Measurements from ENCODE around the gene DNASE1L3.

DNA sequence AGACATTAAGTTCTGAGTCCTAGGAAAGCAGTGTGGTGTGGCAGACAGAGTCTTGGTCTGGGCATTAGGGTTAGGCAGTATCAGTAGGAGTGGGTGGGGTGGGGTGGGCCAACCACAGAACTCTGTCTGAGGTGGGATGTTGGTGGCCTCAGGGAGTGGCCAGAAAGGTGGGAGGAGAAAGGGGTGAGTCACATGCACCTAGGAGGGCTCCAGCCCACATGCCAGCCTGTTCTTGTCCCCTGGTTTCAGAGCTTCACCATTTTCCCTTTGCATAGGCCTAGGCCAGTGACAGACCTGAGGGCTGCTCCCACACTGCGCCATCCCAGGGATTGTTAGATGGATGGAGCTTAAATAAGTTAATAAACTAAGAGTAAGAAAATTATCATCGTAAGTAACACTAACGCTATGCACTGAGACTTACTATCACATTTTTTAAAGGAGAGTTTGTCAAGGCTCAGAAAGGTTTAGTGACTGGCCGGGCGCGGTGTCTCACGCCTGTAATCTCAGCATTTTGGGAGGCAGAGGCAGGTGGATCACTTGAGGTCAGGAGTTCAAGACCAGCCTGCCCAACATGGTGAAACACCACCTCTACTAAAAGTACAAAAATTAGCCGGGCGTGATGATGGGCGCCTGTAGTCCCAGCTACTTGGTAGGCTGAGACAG is 33.8 kb downstream of the DNASE1L3 start:
- TF ChIP-seq, protein P1, sequence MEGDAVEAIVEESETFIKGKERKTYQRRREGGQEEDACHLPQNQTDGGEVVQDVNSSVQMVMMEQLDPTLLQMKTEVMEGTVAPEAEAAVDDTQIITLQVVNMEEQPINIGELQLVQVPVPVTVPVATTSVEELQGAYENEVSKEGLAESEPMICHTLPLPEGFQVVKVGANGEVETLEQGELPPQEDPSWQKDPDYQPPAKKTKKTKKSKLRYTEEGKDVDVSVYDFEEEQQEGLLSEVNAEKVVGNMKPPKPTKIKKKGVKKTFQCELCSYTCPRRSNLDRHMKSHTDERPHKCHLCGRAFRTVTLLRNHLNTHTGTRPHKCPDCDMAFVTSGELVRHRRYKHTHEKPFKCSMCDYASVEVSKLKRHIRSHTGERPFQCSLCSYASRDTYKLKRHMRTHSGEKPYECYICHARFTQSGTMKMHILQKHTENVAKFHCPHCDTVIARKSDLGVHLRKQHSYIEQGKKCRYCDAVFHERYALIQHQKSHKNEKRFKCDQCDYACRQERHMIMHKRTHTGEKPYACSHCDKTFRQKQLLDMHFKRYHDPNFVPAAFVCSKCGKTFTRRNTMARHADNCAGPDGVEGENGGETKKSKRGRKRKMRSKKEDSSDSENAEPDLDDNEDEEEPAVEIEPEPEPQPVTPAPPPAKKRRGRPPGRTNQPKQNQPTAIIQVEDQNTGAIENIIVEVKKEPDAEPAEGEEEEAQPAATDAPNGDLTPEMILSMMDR (IDR thresholded peaks at IDR 0.05; ENCODE audit: low read length) = no peak
- no peak for TF ChIP-seq EZH2 (IDR thresholded peaks at IDR 0.05; ENCODE audit: borderline replicate concordance, low read length)
